Measurements from ENCODE around the gene EPB41L2.

EPB41L2 gene

GRCh38 chr6:130827247-130828149 lies 235.5 kb downstream of the EPB41L2 start, which contains the start of gene SMLR1:
Gene SMLR1 (plus strand): TSS chr6:130827406. CDS start chr6:130827414, 8 bp downstream.
- H3K36me3 ChIP-seq (ENCODE audit: control insufficient read depth in 1 of 2, insufficient read depth in 2 of 2, low read length in 2 of 2), result no peaks in the 10 kb centered on the region
- no peak within 1 kb of the TSS for H3K27ac ChIP-seq (ENCODE audit: low read length)

GRCh38 chr6:130826442-130827246 lies 236.4 kb downstream of the EPB41L2 start:
- H3K4me3 ChIP-seq (ENCODE audit: low read depth in 1 of 2, low read length in 2 of 2), result no peak overlapping the region
- H3K36me3 ChIP-seq (ENCODE audit: control insufficient read depth in 1 of 2, insufficient read depth in 2 of 2, low read length in 2 of 2), result no peaks in the 10 kb centered on the region
- no peak overlapping the region for H3K27ac ChIP-seq (ENCODE audit: low read length)
- no peaks in the 10 kb centered on the region for H3K4me1 ChIP-seq (ENCODE audit: control insufficient read depth in 1 of 2, insufficient read depth in 2 of 2, low read length in 2 of 2)
- H3K27me3 ChIP-seq (ENCODE audit: low read depth, low read length), result no peaks in the 10 kb centered on the region
- H3K9me3 ChIP-seq (ENCODE audit: control insufficient read depth in 1 of 2, low read length in 2 of 2), result no peaks in the 10 kb centered on the region

More at GRCh38 chr6:130827247-130828149, 235.5 kb downstream of the EPB41L2 start, which contains the start of gene SMLR1:
- no peaks in the 10 kb centered on the region for H3K27me3 ChIP-seq (ENCODE audit: low read depth, low read length)
- no peaks in the 10 kb centered on the region for H3K9me3 ChIP-seq (ENCODE audit: control insufficient read depth in 1 of 2, low read length in 2 of 2)
- H3K4me1 ChIP-seq (ENCODE audit: control insufficient read depth in 1 of 2, insufficient read depth in 2 of 2, low read length in 2 of 2), result no peaks in the 10 kb centered on the region
- no peak within 1 kb of the TSS for H3K4me3 ChIP-seq (ENCODE audit: low read depth in 1 of 2, low read length in 2 of 2)

GRCh38 chr6:130825772-130826441 lies 237.1 kb downstream of the EPB41L2 start:
- Histone ChIP-seq H3K27ac (ENCODE audit: low read length) (no peak overlapping the region), H3K4me3 (ENCODE audit: low read depth in 1 of 2, low read length in 2 of 2) (no peak overlapping the region), H3K27me3 (ENCODE audit: low read depth, low read length) (no peaks in the 10 kb centered on the region), H3K4me1 (ENCODE audit: control insufficient read depth in 1 of 2, insufficient read depth in 2 of 2, low read length in 2 of 2) (no peaks in the 10 kb centered on the region), H3K36me3 (ENCODE audit: control insufficient read depth in 1 of 2, insufficient read depth in 2 of 2, low read length in 2 of 2) (no peaks in the 10 kb centered on the region), H3K9me3 (ENCODE audit: control insufficient read depth in 1 of 2, low read length in 2 of 2) (no peaks in the 10 kb centered on the region)

- Histone ChIP-seq H3K4me3 (ENCODE audit: low read depth in 1 of 2, low read length in 2 of 2) (no peak overlapping the region), H3K27me3 (ENCODE audit: low read depth, low read length) (no peaks in the 10 kb centered on the region), H3K4me1 (ENCODE audit: control insufficient read depth in 1 of 2, insufficient read depth in 2 of 2, low read length in 2 of 2) (no peaks in the 10 kb centered on the region), H3K36me3 (ENCODE audit: control insufficient read depth in 1 of 2, insufficient read depth in 2 of 2, low read length in 2 of 2) (no peaks in the 10 kb centered on the region), H3K9me3 (ENCODE audit: control insufficient read depth in 1 of 2, low read length in 2 of 2) (no peaks in the 10 kb centered on the region), H3K27ac (ENCODE audit: low read length) (no peak overlapping the region)
These were observed 237.9 kb downstream of the EPB41L2 start for GRCh38 chr6:130824978-130825694.

- Histone ChIP-seq H3K36me3 (ENCODE audit: control insufficient read depth in 1 of 2, insufficient read depth in 2 of 2, low read length in 2 of 2) (no peaks in the 10 kb centered on the region), H3K4me1 (ENCODE audit: control insufficient read depth in 1 of 2, insufficient read depth in 2 of 2, low read length in 2 of 2) (no peaks in the 10 kb centered on the region), H3K4me3 (ENCODE audit: low read depth in 1 of 2, low read length in 2 of 2) (no peak overlapping the region), H3K9me3 (ENCODE audit: control insufficient read depth in 1 of 2, low read length in 2 of 2) (no peaks in the 10 kb centered on the region), H3K27me3 (ENCODE audit: low read depth, low read length) (no peaks in the 10 kb centered on the region), H3K27ac (ENCODE audit: low read length) (no peak overlapping the region)
These were observed 240.3 kb downstream of the EPB41L2 start for GRCh38 chr6:130822736-130823135.

GRCh38 chr6:130815200-130816071 lies 247.6 kb downstream of the EPB41L2 start:
- H3K4me3 ChIP-seq (ENCODE audit: low read depth in 1 of 2, low read length in 2 of 2), result no peak overlapping the region
- no peaks in the 10 kb centered on the region for H3K36me3 ChIP-seq (ENCODE audit: control insufficient read depth in 1 of 2, insufficient read depth in 2 of 2, low read length in 2 of 2)
- H3K9me3 ChIP-seq (ENCODE audit: control insufficient read depth in 1 of 2, low read length in 2 of 2), result no peaks in the 10 kb centered on the region
- H3K4me1 ChIP-seq (ENCODE audit: control insufficient read depth in 1 of 2, insufficient read depth in 2 of 2, low read length in 2 of 2), result peaks cover 0 to 7% of the 10 kb centered on the region in 2 donors
- H3K27me3 ChIP-seq (ENCODE audit: low read depth, low read length), result no peaks in the 10 kb centered on the region
- no peak overlapping the region for H3K27ac ChIP-seq (ENCODE audit: low read length)

GRCh38 chr6:130814506-130814905 lies 248.5 kb downstream of the EPB41L2 start:
- Histone ChIP-seq H3K4me3 (ENCODE audit: low read depth in 1 of 2, low read length in 2 of 2) (no peak overlapping the region), H3K36me3 (ENCODE audit: control insufficient read depth in 1 of 2, insufficient read depth in 2 of 2, low read length in 2 of 2) (no peaks in the 10 kb centered on the region), H3K4me1 (ENCODE audit: control insufficient read depth in 1 of 2, insufficient read depth in 2 of 2, low read length in 2 of 2) (peaks cover 0 to 10% of the 10 kb centered on the region in 2 donors), H3K9me3 (ENCODE audit: control insufficient read depth in 1 of 2, low read length in 2 of 2) (no peaks in the 10 kb centered on the region), H3K27ac (ENCODE audit: low read length) (no peak overlapping the region), H3K27me3 (ENCODE audit: low read depth, low read length) (no peaks in the 10 kb centered on the region)

- peaks cover 0 to 10% of the 10 kb centered on the region in 2 donors for H3K4me1 ChIP-seq (ENCODE audit: control insufficient read depth in 1 of 2, insufficient read depth in 2 of 2, low read length in 2 of 2)
- no peaks in the 10 kb centered on the region for H3K27me3 ChIP-seq (ENCODE audit: low read depth, low read length)
- no peaks in the 10 kb centered on the region for H3K36me3 ChIP-seq (ENCODE audit: control insufficient read depth in 1 of 2, insufficient read depth in 2 of 2, low read length in 2 of 2)
- no peak overlapping the region for H3K27ac ChIP-seq (ENCODE audit: low read length)
- H3K9me3 ChIP-seq (ENCODE audit: control insufficient read depth in 1 of 2, low read length in 2 of 2), result no peaks in the 10 kb centered on the region
- no peak overlapping the region for H3K4me3 ChIP-seq (ENCODE audit: low read depth in 1 of 2, low read length in 2 of 2)
These were observed 251.1 kb downstream of the EPB41L2 start for GRCh38 chr6:130811932-130812331.

GRCh38 chr6:130810307-130811030 lies 252.6 kb downstream of the EPB41L2 start:
- no peaks in the 10 kb centered on the region for H3K27me3 ChIP-seq (ENCODE audit: low read depth, low read length)
- H3K27ac ChIP-seq (ENCODE audit: low read length), result no peak overlapping the region
- peaks cover 0 to 10% of the 10 kb centered on the region in 2 donors for H3K4me1 ChIP-seq (ENCODE audit: control insufficient read depth in 1 of 2, insufficient read depth in 2 of 2, low read length in 2 of 2)
- H3K9me3 ChIP-seq (ENCODE audit: control insufficient read depth in 1 of 2, low read length in 2 of 2), result no peaks in the 10 kb centered on the region
- no peak overlapping the region for H3K4me3 ChIP-seq (ENCODE audit: low read depth in 1 of 2, low read length in 2 of 2)
- no peaks in the 10 kb centered on the region for H3K36me3 ChIP-seq (ENCODE audit: control insufficient read depth in 1 of 2, insufficient read depth in 2 of 2, low read length in 2 of 2)

All from muscle layer of duodenum (tissue), 2 donors.